DND-41 (cell line): ENCODE data around the gene NKD2.

Source experiments
- CTCF ChIP-seq: IDR thresholded peaks from 2 replicates; pipeline ENCODE4 v1.5.1; 2012; ENCODE audit warnings: borderline replicate concordance, low read length, moderate library complexity, mild to moderate bottlenecking; ENCODE audit not compliant: poor library complexity, severe bottlenecking; ENCODE audit errors: extremely low read depth
- EZH2 ChIP-seq: IDR thresholded peaks from 3 replicates; pipeline ENCODE4 v1.6.1; 2012; ENCODE audit warnings: borderline replicate concordance, low read depth, mild to moderate bottlenecking, moderate library complexity, low read length, inconsistent platforms; ENCODE audit not compliant: severe bottlenecking

- no peak for TF ChIP-seq CTCF
- TF ChIP-seq EZH2 = no peak
Measured at GRCh38 chr5:1073239-1074102, 64.9 kb downstream of the NKD2 start.
